ENCODE results near the gene SSR4.
A peak's percentile ranks its signal among the peaks of the same experiment; 100 is the strongest.
"Not testable (repeated sequence)": the region's sequence is repeated elsewhere in the genome, so short reads cannot be mapped to it uniquely, and the experiment has no call there.

Gene SSR4

GRCh38 chrX:153794018-153794896 lies at the start of gene SSR4, which contains the start of gene IDH3G:
TSS of gene SSR4 (plus strand) at chrX:153794668. CDS start at chrX:153794688, 20 bp downstream.
TSS of gene IDH3G (minus strand) at chrX:153794375. CDS start at chrX:153794326, 49 bp downstream.
- peak; percentile 82 to 86 for DNase-seq (ENCODE audit: low read depth in 2 of 2, low spot score in 1 of 2)

- not testable (repeated sequence) for DNase-seq (ENCODE audit: low read depth in 2 of 2, low spot score in 1 of 2)
These were observed 49.4 kb upstream of the SSR4 start for GRCh38 chrX:153745067-153745433.

GRCh38 chrX:153746359-153746758 lies 48.1 kb upstream of the SSR4 start:
- DNase-seq (ENCODE audit: low read depth in 2 of 2, low spot score in 1 of 2): no peak

- not testable (repeated sequence) for DNase-seq (ENCODE audit: low read depth in 2 of 2, low spot score in 1 of 2)
These were observed 47.5 kb upstream of the SSR4 start for GRCh38 chrX:153746991-153747390.

GRCh38 chrX:153749017-153749416 lies 45.5 kb upstream of the SSR4 start:
- not testable (repeated sequence) for DNase-seq (ENCODE audit: low read depth in 2 of 2, low spot score in 1 of 2)

GRCh38 chrX:153750127-153750774 lies 44.2 kb upstream of the SSR4 start:
- DNase-seq (ENCODE audit: low read depth in 2 of 2, low spot score in 1 of 2): no peak

GRCh38 chrX:153755136-153755535 lies 39.3 kb upstream of the SSR4 start:
- no peak for DNase-seq (ENCODE audit: low read depth in 2 of 2, low spot score in 1 of 2)

GRCh38 chrX:153761863-153762262 lies 32.6 kb upstream of the SSR4 start:
- DNase-seq (ENCODE audit: low read depth in 2 of 2, low spot score in 1 of 2): no peak

- no peak for DNase-seq (ENCODE audit: low read depth in 2 of 2, low spot score in 1 of 2)
These were observed 31.8 kb upstream of the SSR4 start for GRCh38 chrX:153762626-153763173.

GRCh38 chrX:153763298-153763932 lies 31.1 kb upstream of the SSR4 start:
- no peak for DNase-seq (ENCODE audit: low read depth in 2 of 2, low spot score in 1 of 2)

- peak; percentile 43 to 52 for DNase-seq (ENCODE audit: low read depth in 2 of 2, low spot score in 1 of 2)
These were observed 30.3 kb upstream of the SSR4 start, which contains the start of gene PLXNB3 for GRCh38 chrX:153763989-153764755. TSS of gene PLXNB3 (plus strand) at chrX:153764249. CDS start at chrX:153765536, 1,287 bp downstream.

GRCh38 chrX:153764786-153765137 lies 29.7 kb upstream of the SSR4 start:
- DNase-seq (ENCODE audit: low read depth in 2 of 2, low spot score in 1 of 2): no peak

GRCh38 chrX:153765138-153766079 lies 29.1 kb upstream of the SSR4 start:
- DNase-seq (ENCODE audit: low read depth in 2 of 2, low spot score in 1 of 2): no peak

GRCh38 chrX:153766098-153766817 lies 28.2 kb upstream of the SSR4 start:
- peak; percentile 2 to 32 for DNase-seq (ENCODE audit: low read depth in 2 of 2, low spot score in 1 of 2)

GRCh38 chrX:153766871-153767673 lies 27.4 kb upstream of the SSR4 start:
- DNase-seq (ENCODE audit: low read depth in 2 of 2, low spot score in 1 of 2): no peak

GRCh38 chrX:153767674-153768055 lies 26.8 kb upstream of the SSR4 start:
- DNase-seq (ENCODE audit: low read depth in 2 of 2, low spot score in 1 of 2): no peak

GRCh38 chrX:153768311-153769157 lies 25.9 kb upstream of the SSR4 start:
- no peak for DNase-seq (ENCODE audit: low read depth in 2 of 2, low spot score in 1 of 2)

Data from stimulated activated CD8-positive, alpha-beta memory T cell treated with anti-CD3 and anti-CD28 coated beads, Interleukin-4, amount 100 ng/mL, for 4 hours (primary cell).